Uterus (tissue), 2 donors: ENCODE data around the gene CFAP74.

Experiments used
- POLR2A ChIP-seq, 2 donors: fragments of 450-650 bp; IDR thresholded peaks; one replicate each; pipeline ENCODE4 v1.6.1; 2016; ENCODE audit warnings: antibody characterized with exemption in 2 of 2, mild to moderate bottlenecking in 1 of 2, moderate library complexity in 1 of 2
- TF ChIP-seq, protein P1 (sequence below), 4 experiments: fragments of 200-600 bp in 2 of 4; fragments of 450-650 bp in 2 of 4; sonication (generic) in 2 of 4; IDR thresholded peaks; one replicate each; pipeline ENCODE4 v1.5.1; 2016 to 2019; ENCODE audit warnings: antibody characterized with exemption in 4 of 4, mild to moderate bottlenecking in 2 of 4, moderate library complexity in 1 of 4

DNA sequence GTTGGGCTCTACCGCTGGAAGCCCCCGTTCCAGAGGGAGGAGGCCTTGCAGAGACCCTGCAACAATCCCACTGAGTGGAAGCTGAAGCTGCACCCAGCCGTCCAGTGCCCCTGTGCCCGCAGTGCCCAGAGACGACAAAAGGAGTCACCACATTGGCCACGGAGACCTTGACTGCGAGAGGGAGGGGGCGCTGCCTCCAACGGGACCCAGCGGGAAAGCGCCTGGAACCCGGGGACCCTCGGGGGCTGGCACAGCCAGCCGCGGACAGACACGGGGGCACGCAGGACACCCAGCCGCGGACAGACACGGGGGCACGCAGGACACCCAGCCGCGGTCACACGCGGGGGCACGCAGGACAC, 22.5 kb downstream of the CFAP74 start:
- no peak for TF ChIP-seq POLR2A (IDR thresholded peaks at IDR 0.05)
- TF ChIP-seq, protein P1, sequence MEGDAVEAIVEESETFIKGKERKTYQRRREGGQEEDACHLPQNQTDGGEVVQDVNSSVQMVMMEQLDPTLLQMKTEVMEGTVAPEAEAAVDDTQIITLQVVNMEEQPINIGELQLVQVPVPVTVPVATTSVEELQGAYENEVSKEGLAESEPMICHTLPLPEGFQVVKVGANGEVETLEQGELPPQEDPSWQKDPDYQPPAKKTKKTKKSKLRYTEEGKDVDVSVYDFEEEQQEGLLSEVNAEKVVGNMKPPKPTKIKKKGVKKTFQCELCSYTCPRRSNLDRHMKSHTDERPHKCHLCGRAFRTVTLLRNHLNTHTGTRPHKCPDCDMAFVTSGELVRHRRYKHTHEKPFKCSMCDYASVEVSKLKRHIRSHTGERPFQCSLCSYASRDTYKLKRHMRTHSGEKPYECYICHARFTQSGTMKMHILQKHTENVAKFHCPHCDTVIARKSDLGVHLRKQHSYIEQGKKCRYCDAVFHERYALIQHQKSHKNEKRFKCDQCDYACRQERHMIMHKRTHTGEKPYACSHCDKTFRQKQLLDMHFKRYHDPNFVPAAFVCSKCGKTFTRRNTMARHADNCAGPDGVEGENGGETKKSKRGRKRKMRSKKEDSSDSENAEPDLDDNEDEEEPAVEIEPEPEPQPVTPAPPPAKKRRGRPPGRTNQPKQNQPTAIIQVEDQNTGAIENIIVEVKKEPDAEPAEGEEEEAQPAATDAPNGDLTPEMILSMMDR (IDR thresholded peaks at IDR 0.05) = no peak
